GM23248 (cell line): ENCODE results near the gene PNMA6E. TPM values are rescaled to one million over a fixed set of nuclear protein-coding genes. Genes with fewer than 3 reads are reported as not detected.

ENCODE experiments used
- DNase-seq: peaks from one replicate; pipeline ENCODE4 v3.0.0-alpha.2; 2015
- H2AFZ ChIP-seq: fragments of 200-600 bp; sonication (generic); 2 replicates; pipeline ENCODE4 v1.6.1; 2016; ENCODE audit warnings: antibody characterized with exemption
- H3F3A ChIP-seq: fragments of 200-600 bp; sonication (generic); 2 replicates; pipeline ENCODE4 v1.6.1; 2016; ENCODE audit warnings: mild to moderate bottlenecking, antibody characterized with exemption, mixed run types; ENCODE audit not compliant: insufficient read depth
- H3K27ac ChIP-seq: fragments of 200-600 bp; sonication (generic); 2 replicates; pipeline ENCODE4 v1.5.1; 2016; ENCODE audit warnings: mild to moderate bottlenecking
- H3K27me3 ChIP-seq: fragments of 200-600 bp; sonication (generic); replicated peaks from 2 replicates; pipeline ENCODE4 v1.6.1; 2016; ENCODE audit warnings: mild to moderate bottlenecking; ENCODE audit not compliant: insufficient read depth
- H3K36me3 ChIP-seq: fragments of 200-600 bp; sonication (generic); 2 replicates; pipeline ENCODE4 v1.6.1; 2016; ENCODE audit warnings: low read depth, mild to moderate bottlenecking
- H3K4me1 ChIP-seq: fragments of 200-600 bp; sonication (generic); 2 replicates; pipeline ENCODE4 v1.6.1; 2016; ENCODE audit warnings: mild to moderate bottlenecking; ENCODE audit not compliant: insufficient read depth
- H3K4me2 ChIP-seq: fragments of 200-600 bp; sonication (generic); one replicate; pipeline ENCODE4 v1.6.1; 2016; ENCODE audit warnings: mild to moderate bottlenecking; ENCODE audit not compliant: unreplicated experiment
- H3K4me3 ChIP-seq: fragments of 200-600 bp; sonication (generic); 2 replicates; pipeline ENCODE4 v1.5.1; 2016; ENCODE audit warnings: mild to moderate bottlenecking
- H3K79me2 ChIP-seq: fragments of 200-600 bp; sonication (generic); 2 replicates; pipeline ENCODE4 v1.6.1; 2016; ENCODE audit warnings: mild to moderate bottlenecking; ENCODE audit not compliant: insufficient read depth
- H3K9ac ChIP-seq: fragments of 200-600 bp; sonication (generic); 2 replicates; pipeline ENCODE4 v1.6.1; 2016; ENCODE audit warnings: mild to moderate bottlenecking
- H3K9me2 ChIP-seq: fragments of 200-600 bp; sonication (generic); 2 replicates; pipeline ENCODE4 v1.6.1; 2016; ENCODE audit warnings: mixed run types, mild to moderate bottlenecking, moderate library complexity; ENCODE audit not compliant: insufficient read depth
- H3K9me3 ChIP-seq: fragments of 200-600 bp; sonication (generic); one replicate; pipeline ENCODE4 v1.6.1; 2017; ENCODE audit warnings: low read depth
- H4K20me1 ChIP-seq: fragments of 200-600 bp; sonication (generic); 2 replicates; pipeline ENCODE4 v1.6.0; 2016; ENCODE audit not compliant: insufficient read depth
- EZH2 ChIP-seq: fragments of 200-600 bp; sonication (generic); IDR thresholded peaks from 2 replicates; pipeline ENCODE4 v1.6.1; 2018; ENCODE audit warnings: antibody characterized with exemption, mild to moderate bottlenecking; ENCODE audit not compliant: insufficient read depth, poor library complexity, severe bottlenecking
- EZH2phosphoT487 ChIP-seq: fragments of 200-600 bp; sonication (generic); IDR thresholded peaks from 2 replicates; pipeline ENCODE4 v1.6.1; 2018; ENCODE audit warnings: antibody characterized with exemption, moderate library complexity, mild to moderate bottlenecking, low read depth; ENCODE audit not compliant: insufficient read depth
- WGBS, 2 experiments: methylation state at CpG; one replicate each; pipeline ENCODE4 v1.1.6; 2015 to 2017; ENCODE audit warnings: low lambda C conversion rate in 2 of 2, low coverage in 1 of 2; ENCODE audit errors: missing lambda C conversion rate in 2 of 2; 5-methylcytosine and 5-hydroxymethylcytosine counted together
- in situ Hi-C: fragments of 300-500 bp; cut with MboI; formaldehyde crosslinking; loops from 2 replicates; pipeline ENCODE4 v1.15.0; 2020
- polyA plus RNA-seq: library from polyadenylated mRNA; unstranded; fragments of >200 nt; fragmentation: Nextera tagmentation; extraction: Ambion mirVana; gene quantifications from 2 replicates; pipeline ENCODE4 v1.2.1, GENCODE V29; 2016
- total RNA-seq: library from RNA; depleted of rRNA; stranded (reverse); fragments of >200 nt; shearing (Covaris generic); gene quantifications from 2 replicates; pipeline ENCODE4 v1.2.3, GENCODE V29; 2014

Gene PNMA6E
- total and polyA plus RNA-seq, 2 experiments from 2014 or later, result not detected

DNA sequence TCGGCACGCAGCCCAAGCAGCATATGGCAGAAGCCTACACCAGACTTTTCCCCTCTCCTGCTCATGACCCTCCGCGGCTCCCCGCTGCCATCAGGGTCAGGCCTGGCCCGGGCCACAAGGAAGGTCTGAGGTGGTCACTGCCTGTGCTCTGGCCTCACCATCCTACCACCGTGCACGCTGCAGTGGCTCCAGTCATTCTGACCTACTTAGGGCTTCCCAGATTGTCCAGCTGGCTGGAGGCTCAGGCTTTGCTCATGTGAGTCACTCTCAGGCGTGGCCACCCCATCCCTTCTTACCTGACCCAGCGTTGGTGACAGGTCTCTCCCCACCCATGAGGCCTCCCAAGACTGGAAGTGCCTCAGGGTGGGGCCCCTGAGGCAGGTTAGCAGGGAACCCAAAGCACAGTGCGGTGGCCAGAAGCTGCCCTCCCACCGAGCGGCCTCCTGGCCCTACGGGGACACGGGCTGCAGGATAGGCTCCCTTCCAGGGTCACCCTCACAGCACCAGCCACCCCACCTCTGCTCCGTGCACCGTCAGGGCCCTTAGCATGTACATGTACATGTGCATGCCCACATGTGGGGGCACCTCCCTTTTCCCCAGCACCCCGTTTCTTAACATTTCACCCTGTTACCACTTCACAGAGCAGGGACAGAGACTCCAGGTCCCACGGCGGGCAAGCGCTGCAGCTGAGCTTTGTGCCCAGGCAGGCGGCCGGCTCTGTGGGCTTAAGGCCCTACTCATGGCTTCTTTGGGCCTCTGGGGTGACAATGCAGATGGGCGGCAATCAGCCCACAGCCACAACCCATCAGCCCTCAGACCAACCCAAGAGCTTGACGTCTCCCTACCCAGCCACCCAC lies 42.6 kb upstream of the PNMA6E start:
- no peaks in the 10 kb centered on the region for H3K9me2 ChIP-seq
- no peaks in the 10 kb centered on the region for H3K4me1 ChIP-seq
- H2AFZ ChIP-seq, result no peak overlapping the region
- H3K27ac ChIP-seq, result no peak overlapping the region
- in situ Hi-C loops, result loop anchor here (25.0 kb wide), 1 partner anchor 406 kb away; no protein-coding TSS in a partner anchor
- no peaks in the 10 kb centered on the region for H4K20me1 ChIP-seq
- H3K27me3 ChIP-seq, result no peaks in the 10 kb centered on the region
- H3K79me2 ChIP-seq, result no peaks in the 10 kb centered on the region
- no peak for DNase-seq
- no peaks in the 10 kb centered on the region for H3K9me3 ChIP-seq
- no peak for TF ChIP-seq EZH2phosphoT487
- no peak for TF ChIP-seq EZH2
- no peak overlapping the region for H3K9ac ChIP-seq
- 83 to 89% methylated on average over 11 to 16 of the region's 25 CpGs for WGBS, 2 experiments
- H3K36me3 ChIP-seq, result no peaks in the 10 kb centered on the region
- H3K4me2 ChIP-seq, result no peak overlapping the region
- H3K4me3 ChIP-seq, result no peak overlapping the region
- H3F3A ChIP-seq, result no peaks in the 10 kb centered on the region

- in situ Hi-C loops, result loop anchor here (25.0 kb wide), 1 partner anchor 405 kb away; no protein-coding TSS in a partner anchor
Measured at GRCh38 chrX:153442463-153442862, 41.3 kb upstream of the PNMA6E start.

DNA sequence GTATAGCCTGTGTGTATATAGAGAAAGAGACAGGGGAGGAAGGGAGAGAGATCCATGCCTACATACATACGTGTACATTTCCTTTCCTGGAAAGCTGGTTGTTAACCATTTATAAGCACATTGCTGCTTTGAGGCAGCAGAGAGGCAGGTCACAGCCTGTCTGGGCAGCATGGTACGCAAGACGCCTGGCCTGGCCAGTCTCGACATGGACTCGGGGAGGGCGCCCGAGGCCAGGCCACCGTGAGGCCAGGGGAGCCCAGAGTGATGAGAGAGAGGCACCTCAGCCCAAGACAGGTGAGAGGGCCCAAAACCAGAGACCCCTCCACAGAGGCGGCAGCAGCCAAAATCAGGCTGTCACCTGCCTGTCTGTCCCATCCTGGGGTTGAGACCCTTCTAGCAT lies 40.8 kb upstream of the PNMA6E start:
- Histone ChIP-seq H3K9me2 (no peaks in the 10 kb centered on the region), H2AFZ (no peak overlapping the region), H3K79me2 (no peaks in the 10 kb centered on the region), H3K4me1 (no peaks in the 10 kb centered on the region), H3K4me3 (no peak overlapping the region), H3K27ac (no peak overlapping the region), H3K27me3 (no peaks in the 10 kb centered on the region), H3K9me3 (no peaks in the 10 kb centered on the region), H4K20me1 (no peaks in the 10 kb centered on the region), H3K36me3 (no peaks in the 10 kb centered on the region), H3F3A (no peaks in the 10 kb centered on the region), H3K9ac (no peak overlapping the region), H3K4me2 (no peak overlapping the region)
- TF ChIP-seq EZH2 (no peak), EZH2phosphoT487 (no peak)
- 21 to 75% methylated on average over 1 to 8 of the region's 9 CpGs for WGBS, 2 experiments
- no peak for DNase-seq
- in situ Hi-C loops, result loop anchor here (25.0 kb wide), 1 partner anchor 405 kb away; no protein-coding TSS in a partner anchor

More at GRCh38 chrX:153442463-153442862, 41.3 kb upstream of the PNMA6E start:
- WGBS, 2 experiments, result 65 to 85% methylated on average over 4 to 5 of the region's 5 CpGs
- Histone ChIP-seq H4K20me1 (no peaks in the 10 kb centered on the region), H3K4me3 (no peak overlapping the region), H2AFZ (no peak overlapping the region), H3K36me3 (no peaks in the 10 kb centered on the region), H3K9me2 (no peaks in the 10 kb centered on the region), H3F3A (no peaks in the 10 kb centered on the region), H3K9me3 (no peaks in the 10 kb centered on the region), H3K27me3 (no peaks in the 10 kb centered on the region), H3K9ac (no peak overlapping the region), H3K27ac (no peak overlapping the region), H3K79me2 (no peaks in the 10 kb centered on the region), H3K4me1 (no peaks in the 10 kb centered on the region), H3K4me2 (no peak overlapping the region)
- TF ChIP-seq EZH2phosphoT487 (no peak), EZH2 (no peak)
- DNase-seq, result no peak

GRCh38 chrX:153441296-153441695 lies 40.1 kb upstream of the PNMA6E start:
- in situ Hi-C loops, result loop anchor here (25.0 kb wide), 1 partner anchor 404 kb away; no protein-coding TSS in a partner anchor
- H3K4me2 ChIP-seq, result no peak overlapping the region
- DNase-seq, result no peak
- TF ChIP-seq EZH2phosphoT487 (no peak), EZH2 (no peak)
- no peaks in the 10 kb centered on the region for H3F3A ChIP-seq
- H2AFZ ChIP-seq, result no peak overlapping the region
- H3K79me2 ChIP-seq, result no peaks in the 10 kb centered on the region
- no peaks in the 10 kb centered on the region for H3K9me3 ChIP-seq
- H3K36me3 ChIP-seq, result no peaks in the 10 kb centered on the region
- H3K9ac ChIP-seq, result no peak overlapping the region
- no peak overlapping the region for H3K4me3 ChIP-seq
- H3K27ac ChIP-seq, result no peak overlapping the region
- 36 to 37% methylated on average over 6 to 7 of the region's 7 CpGs for WGBS, 2 experiments
- H3K27me3 ChIP-seq, result no peaks in the 10 kb centered on the region
- H3K9me2 ChIP-seq, result no peaks in the 10 kb centered on the region
- no peaks in the 10 kb centered on the region for H3K4me1 ChIP-seq
- H4K20me1 ChIP-seq, result no peaks in the 10 kb centered on the region
